Kidney tubule cell (primary cell): Measurements from ENCODE around the gene IPO9.
"Not testable (repeated sequence)": the region's sequence is repeated elsewhere in the genome, so short reads cannot be mapped to it uniquely, and the experiment has no call there.

Source experiments
- DNase-seq: peaks from one replicate; pipeline ENCODE4 v3.0.0-alpha.2; 2018; ENCODE audit warnings: low spot score

Gene IPO9

GRCh38 chr1:201889090-201889968, 60.4 kb downstream of the IPO9 start:
- no peak for DNase-seq

- no peak for DNase-seq
Measured at GRCh38 chr1:201890223-201890622, 61.3 kb downstream of the IPO9 start.

GRCh38 chr1:201890806-201891450, 62.0 kb downstream of the IPO9 start:
- no peak for DNase-seq

GRCh38 chr1:201891451-201892045, 62.6 kb downstream of the IPO9 start:
- DNase-seq = no peak

GRCh38 chr1:201892211-201892610, 63.3 kb downstream of the IPO9 start:
- no peak for DNase-seq

- no peak for DNase-seq
Measured at GRCh38 chr1:201893431-201893830, 64.5 kb downstream of the IPO9 start.

GRCh38 chr1:201894343-201895119, 65.6 kb downstream of the IPO9 start:
- DNase-seq = no peak

GRCh38 chr1:201895120-201895665, 66.2 kb downstream of the IPO9 start:
- DNase-seq = no peak

- DNase-seq = peak; percentile 90
Measured at GRCh38 chr1:201895913-201896807, 67.2 kb downstream of the IPO9 start.

- DNase-seq = peak; percentile 44
Measured at GRCh38 chr1:201896951-201897391, 68.0 kb downstream of the IPO9 start.

GRCh38 chr1:201898240-201898894, 69.4 kb downstream of the IPO9 start:
- no peak for DNase-seq

GRCh38 chr1:201898992-201899391, 70.0 kb downstream of the IPO9 start:
- no peak for DNase-seq

GRCh38 chr1:201899683-201900429, 70.9 kb downstream of the IPO9 start:
- no peak for DNase-seq

GRCh38 chr1:201900476-201900875, 71.5 kb downstream of the IPO9 start:
- DNase-seq = no peak

GRCh38 chr1:201901036-201901435, 72.1 kb downstream of the IPO9 start:
- DNase-seq = not testable (repeated sequence)

GRCh38 chr1:201902198-201902597, 73.2 kb downstream of the IPO9 start:
- DNase-seq = no peak

- DNase-seq = no peak
Measured at GRCh38 chr1:201903135-201903534, 74.2 kb downstream of the IPO9 start.

- DNase-seq = peak; percentile 30
Measured at GRCh38 chr1:201904579-201904978, 75.6 kb downstream of the IPO9 start.

GRCh38 chr1:201905234-201905890, 76.4 kb downstream of the IPO9 start:
- DNase-seq = no peak
